ENCODE data around the gene RAD51B.

- TF ChIP-seq CTCF (conservative IDR thresholded peaks at IDR 0.05 in 1 of 2, IDR thresholded peaks at IDR 0.05 in 1 of 2; ENCODE audit: low read depth in 1 of 2, low read length in 2 of 2) (no peak), EZH2 (IDR thresholded peaks at IDR 0.05; ENCODE audit: low read length, missing control alignments) (no peak)
Measured at GRCh38 chr14:68424443-68425172, 605.0 kb downstream of the RAD51B start.
